CD4-positive, alpha-beta T cell treated with Interleukin-1 beta for 1 hour (primary cell): ENCODE data around the gene WDR53.
"Not testable (repeated sequence)": the region's sequence is repeated elsewhere in the genome, so short reads cannot be mapped to it uniquely, and the experiment has no call there.

Experiments used
- DNase-seq, 2 donors: peaks; one replicate each; pipeline ENCODE4 v3.0.0-alpha.2; 2020 to 2022

The WDR53 gene

GRCh38 chr3:196568246-196569002 lies at the start of gene WDR53, which contains the start of gene FBXO45:
TSS of gene WDR53 (minus strand) at chr3:196568554. CDS start at chr3:196561475, 7,079 bp downstream.
TSS of gene FBXO45 (plus strand) at chr3:196568660. CDS start at chr3:196568985, 325 bp downstream.
- peak; percentile 95 to 97 for DNase-seq

- peak in 1 of 2 donors; percentile 6 for DNase-seq
These were observed 48.9 kb upstream of the WDR53 start for GRCh38 chr3:196617256-196617655.

DNA sequence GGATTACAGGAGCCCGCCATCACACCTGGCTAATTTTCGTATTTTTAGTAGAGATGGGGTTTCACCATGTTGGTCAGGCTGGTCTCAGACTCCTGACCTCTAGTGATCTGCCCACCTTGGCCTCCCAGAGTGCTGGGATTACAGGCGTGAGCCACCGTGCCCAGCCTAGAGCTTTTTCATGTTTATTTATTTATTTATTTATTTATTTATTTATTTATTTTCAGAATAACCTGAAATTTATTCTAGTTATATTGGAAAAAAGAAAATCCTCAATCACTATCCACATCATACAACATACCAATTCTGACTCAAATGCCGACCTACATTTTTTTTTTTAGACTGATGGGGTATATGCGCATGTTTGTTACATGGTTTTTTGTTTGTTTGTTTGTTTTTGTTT lies 46.9 kb upstream of the WDR53 start:
- not testable (repeated sequence) for DNase-seq

- no peak for DNase-seq
These were observed 43.6 kb upstream of the WDR53 start for GRCh38 chr3:196611761-196612483.

GRCh38 chr3:196609805-196610515 lies 41.6 kb upstream of the WDR53 start:
- no peak for DNase-seq

GRCh38 chr3:196609343-196609775 lies 41.0 kb upstream of the WDR53 start:
- peak; percentile 91 to 93 for DNase-seq

DNA sequence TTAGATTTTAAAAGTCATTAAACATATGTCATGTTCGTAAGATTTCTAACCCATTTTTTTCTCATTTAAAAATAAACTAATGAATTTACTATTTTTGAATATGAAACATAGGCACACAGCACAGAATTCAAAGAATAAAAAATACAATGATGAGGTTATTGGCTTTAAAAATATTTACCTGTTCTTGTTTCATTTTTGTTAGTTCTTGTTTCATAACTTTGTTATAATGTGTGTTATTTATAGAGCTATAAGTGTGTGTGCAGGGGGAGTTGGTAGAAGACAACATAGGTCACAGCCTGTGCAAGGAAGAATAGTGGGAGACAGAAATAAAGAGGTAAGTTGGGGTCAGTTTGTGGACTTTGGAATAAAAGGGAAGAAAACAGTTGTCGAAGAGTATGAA lies 40.3 kb upstream of the WDR53 start:
- no peak for DNase-seq

GRCh38 chr3:196604548-196604947 lies 36.2 kb upstream of the WDR53 start:
- DNase-seq = peak; percentile 60 to 81

DNA sequence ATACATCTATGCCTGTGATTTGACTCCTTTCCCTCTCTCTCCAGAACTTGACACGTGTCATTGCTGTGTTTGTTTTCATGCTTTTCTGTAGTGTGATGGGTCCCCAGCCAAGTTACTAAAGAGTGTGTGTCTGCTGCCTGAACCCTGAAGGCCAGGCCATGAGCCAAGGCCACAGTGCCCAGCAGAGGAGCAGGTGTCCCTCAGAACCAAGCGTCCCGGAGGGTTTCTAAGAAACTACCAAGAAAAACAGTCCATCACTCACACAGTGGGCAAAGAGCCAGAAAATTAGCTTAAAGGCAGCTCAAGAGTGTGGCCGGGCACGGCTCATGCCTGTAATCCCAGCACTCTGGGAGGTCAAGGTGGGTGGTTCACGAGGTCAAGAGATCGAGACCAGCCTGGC lies 35.3 kb upstream of the WDR53 start:
- DNase-seq = no peak

- DNase-seq = no peak
These were observed 34.3 kb upstream of the WDR53 start for GRCh38 chr3:196602673-196603072.

DNA sequence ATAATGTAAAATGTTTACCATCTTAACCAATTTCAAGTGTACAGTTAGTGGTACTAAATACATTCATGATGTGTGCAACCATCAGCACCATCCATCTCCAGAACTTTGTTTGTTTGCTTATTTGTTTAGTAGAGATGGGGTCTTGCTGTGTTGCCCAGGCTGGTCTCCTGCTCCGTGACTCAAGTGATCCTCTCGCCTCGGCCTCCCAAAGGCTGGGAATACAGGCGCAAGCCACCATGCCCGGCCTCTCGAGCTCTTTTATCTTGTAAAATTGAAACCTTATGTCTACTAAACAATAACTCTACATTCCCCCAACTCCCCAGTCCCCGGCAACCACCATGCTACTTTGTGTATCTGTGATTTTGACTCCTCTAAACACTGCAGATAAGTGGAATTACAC lies 32.0 kb upstream of the WDR53 start:
- DNase-seq = no peak

DNA sequence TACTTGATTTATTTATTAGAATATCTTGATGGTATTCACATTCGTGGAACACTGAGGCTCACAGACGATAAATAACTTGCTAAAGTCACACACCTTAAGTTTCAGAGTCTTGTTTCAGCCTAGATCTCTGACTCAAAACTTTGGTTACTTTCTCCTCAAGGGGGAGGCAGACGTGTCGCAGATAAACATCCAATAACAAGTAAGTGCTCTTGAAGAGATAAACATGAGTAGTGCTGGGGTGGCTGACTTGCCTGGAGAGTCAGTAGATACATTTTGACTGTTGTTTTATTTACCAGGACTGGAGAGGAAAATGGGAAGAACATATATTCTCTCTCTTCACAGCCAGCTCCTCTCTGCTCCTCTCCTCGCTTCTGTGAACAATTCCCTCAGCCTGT lies 31.4 kb upstream of the WDR53 start:
- no peak for DNase-seq

DNA sequence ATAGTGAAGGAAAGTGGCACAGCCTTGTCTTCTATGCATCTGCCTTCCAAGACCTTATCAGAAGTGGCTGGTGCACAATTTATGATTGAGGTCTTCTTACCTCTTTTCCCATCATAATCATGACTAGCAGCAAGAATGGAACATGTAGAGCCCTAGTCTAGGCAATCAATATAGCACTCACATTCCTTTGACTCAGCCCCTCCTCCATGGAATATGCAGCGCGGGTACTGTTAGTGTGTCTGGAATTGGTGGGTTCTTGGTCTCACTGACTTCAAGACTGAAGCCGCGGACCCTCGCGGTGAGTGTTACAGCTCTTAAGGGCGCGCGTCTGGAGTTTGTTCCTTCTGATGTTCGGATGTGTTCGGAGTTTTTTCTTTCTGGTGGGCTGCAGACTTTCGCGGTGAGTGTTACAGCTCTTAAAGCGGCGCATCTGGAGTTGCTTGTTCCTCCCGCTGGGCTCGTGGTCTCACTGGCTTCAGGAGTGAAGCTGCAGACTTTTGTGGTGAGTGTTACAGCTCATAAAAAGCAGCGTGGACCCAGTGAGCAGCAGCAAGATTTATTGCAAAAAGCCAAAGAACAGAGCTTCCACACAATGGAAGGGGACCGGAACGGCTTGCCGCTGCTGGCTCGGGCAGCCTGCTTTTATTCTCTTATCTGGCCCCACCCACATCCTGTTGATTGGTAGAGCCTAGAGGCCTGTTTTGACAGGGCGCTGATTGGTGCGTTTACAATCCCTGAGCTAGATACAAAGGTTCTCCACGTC lies 29.8 kb upstream of the WDR53 start:
- DNase-seq = peak; percentile 57 to 72

- no peak for DNase-seq
These were observed 28.0 kb upstream of the WDR53 start for GRCh38 chr3:196596355-196596754.

GRCh38 chr3:196590279-196590678 lies 21.9 kb upstream of the WDR53 start:
- no peak for DNase-seq

DNA sequence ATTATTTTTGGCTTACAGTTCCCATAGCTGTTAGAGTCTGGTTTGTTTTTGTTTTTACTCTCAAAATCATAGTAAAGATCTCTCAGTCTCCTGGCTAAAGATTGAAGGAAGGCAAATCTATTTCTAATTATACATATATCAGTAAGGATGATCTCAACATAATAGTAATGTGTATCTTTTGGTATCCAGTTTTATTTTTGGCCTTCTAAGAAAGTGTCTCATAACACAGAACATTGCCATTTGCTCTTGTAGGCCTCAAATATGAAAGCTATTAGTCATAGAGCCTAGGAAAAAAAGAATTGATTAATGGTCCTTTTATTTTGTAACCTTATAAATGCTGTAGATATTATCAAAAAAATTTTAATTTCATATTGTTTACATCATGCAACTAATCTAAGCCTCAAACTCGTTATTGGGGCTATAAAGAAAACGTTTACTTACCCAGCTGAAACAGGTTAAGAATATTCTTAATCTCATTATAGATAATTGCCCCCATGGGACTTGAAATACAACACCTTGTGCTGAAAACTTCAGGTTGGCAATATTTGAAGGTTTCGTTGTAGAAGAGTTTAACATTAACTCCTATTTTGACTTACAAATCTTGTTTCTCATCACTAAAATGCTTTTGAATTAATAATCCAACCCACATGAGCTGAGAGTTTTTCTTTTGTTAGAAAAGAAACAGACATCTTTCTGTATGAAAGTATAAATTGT lies 16.8 kb upstream of the WDR53 start:
- no peak for DNase-seq

DNA sequence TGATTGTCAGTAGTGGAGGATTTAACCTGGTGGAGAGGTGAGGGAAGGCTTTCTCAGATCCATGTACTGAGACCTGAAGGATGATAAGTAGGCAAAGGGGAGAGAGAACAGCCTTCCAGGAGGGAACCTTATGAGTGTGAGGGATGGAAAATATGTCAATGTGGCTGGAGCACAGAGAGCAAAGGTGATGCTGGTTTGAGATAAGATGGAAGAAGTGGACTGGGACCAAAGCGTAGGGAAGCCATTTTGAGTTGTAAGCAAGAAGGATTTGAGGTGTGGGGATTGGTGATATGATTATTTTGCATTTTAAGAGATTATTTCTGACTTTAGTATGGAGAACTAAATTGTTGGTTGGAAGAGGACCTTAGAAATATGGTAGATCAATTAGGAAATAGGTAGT lies 4.0 kb upstream of the WDR53 start:
- DNase-seq = no peak

- not testable (repeated sequence) for DNase-seq
These were observed 2.0 kb upstream of the WDR53 start for GRCh38 chr3:196570332-196570731.

DNA sequence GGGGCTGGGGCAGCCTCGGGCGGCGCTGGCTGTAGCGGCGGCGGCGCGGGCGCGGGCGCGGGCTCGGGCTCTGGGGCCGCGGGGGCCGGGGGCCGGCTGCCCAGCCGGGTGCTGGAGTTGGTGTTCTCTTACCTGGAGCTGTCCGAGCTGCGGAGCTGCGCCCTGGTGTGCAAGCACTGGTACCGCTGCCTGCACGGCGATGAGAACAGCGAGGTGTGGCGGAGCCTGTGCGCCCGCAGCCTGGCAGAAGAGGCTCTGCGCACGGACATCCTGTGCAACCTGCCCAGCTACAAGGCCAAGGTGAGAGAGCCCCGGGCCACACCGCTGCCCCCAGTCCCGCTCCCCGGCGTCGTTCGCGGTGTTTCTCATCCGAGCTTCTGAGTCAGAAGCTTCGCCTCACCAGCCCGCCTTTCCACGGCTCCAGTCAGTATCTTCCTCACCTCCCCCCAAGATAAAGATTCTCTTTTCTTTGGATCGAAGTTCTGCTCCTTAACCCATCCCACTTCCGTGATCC lies 706 bp upstream of the WDR53 start:
- DNase-seq = peak; percentile 54

DNA sequence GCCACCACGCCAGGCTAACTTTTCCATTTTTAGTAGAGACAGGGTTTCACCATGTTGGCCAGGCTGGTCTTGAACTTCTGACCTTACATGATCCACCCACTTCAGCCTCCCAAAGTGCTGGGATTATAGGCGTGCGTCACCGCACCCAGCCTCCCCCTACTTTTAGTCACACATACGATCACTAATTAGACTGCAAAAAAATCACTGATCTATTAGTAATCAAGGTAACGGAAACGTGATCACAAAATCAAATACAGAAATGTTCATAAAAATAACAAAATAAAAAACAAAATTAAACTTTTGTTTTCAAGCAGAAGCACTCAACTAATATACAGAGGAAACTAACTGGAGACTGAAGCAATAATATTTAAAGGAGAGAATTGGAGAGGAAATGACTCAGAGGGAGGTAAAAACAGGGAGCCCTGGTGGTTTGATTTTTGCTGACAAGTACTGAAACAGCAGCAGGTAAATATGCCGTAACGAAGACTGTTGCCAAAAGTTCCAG lies 4.6 kb downstream of the WDR53 start:
- DNase-seq = peak; percentile 3 to 45

GRCh38 chr3:196559826-196560225 lies 8.5 kb downstream of the WDR53 start:
- DNase-seq = no peak

DNA sequence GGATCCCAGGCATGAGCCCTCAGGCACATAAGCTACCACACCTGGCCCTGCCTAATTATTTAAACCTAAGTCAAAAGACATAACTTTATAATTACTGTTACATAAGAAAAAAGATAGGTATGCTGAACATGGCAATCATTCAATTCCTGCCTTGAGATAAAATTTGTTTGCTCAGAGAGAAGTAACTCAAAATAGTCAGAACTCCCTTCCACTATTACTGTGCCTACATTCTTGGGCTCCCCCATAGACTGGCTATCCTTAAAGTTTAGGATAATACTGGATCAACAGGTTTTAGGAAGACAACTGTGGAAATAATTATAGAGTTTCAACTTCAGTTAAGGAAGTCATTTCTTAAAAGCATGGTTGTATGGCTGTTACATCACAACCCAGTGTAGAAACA lies 9.9 kb downstream of the WDR53 start:
- no peak for DNase-seq
